OCI-LY7 (cell line): ENCODE data around the gene GNA12. TPM values are rescaled to one million over a fixed set of nuclear protein-coding genes. Genes with fewer than 3 reads are reported as not detected.

Experiments used
- BruUV-seq: library from RNA; stranded (reverse); fragments of 400-500 nt; replicated peaks from 2 replicates; lab custom pipeline; 2021; lab: Mats Ljungman, UMichigan
- CTCF ChIA-PET: fragments of 300-600 bp; sonication (Branson Sonifier 250); formaldehyde crosslinking; loops from one replicate; lab custom pipeline; 2022; ENCODE audit warnings: antibody characterized with exemption; ENCODE audit not compliant: unreplicated experiment; lab: Charles Lee
- POLR2A ChIA-PET: fragments of 300-600 bp; sonication (Branson Sonifier 250); formaldehyde crosslinking; loops from one replicate; lab custom pipeline; 2022; ENCODE audit warnings: antibody characterized with exemption; lab: Charles Lee
- DNase-seq: peaks from one replicate; pipeline ENCODE4 v3.0.0-alpha.2; 2015; ENCODE audit warnings: low spot score
- H2AFZ ChIP-seq: fragments of 200-600 bp; sonication (generic), shearing (Covaris generic); 2 replicates; pipeline ENCODE4 v1.6.1; 2014; ENCODE audit warnings: mild to moderate bottlenecking, antibody characterized with exemption, low read length, moderate library complexity
- H3K27ac ChIP-seq: fragments of 200-600 bp; sonication (generic); 2 replicates; pipeline ENCODE4 v1.5.1; 2014; ENCODE audit warnings: mixed run types, low read depth, mild to moderate bottlenecking, moderate library complexity, low read length, inconsistent platforms; ENCODE audit not compliant: poor library complexity, severe bottlenecking
- H3K36me3 ChIP-seq: fragments of 200-600 bp; sonication (generic); 2 replicates; pipeline ENCODE4 v1.6.1; 2014; ENCODE audit warnings: mild to moderate bottlenecking, antibody characterized with exemption, low read length, moderate library complexity, mixed read lengths; ENCODE audit not compliant: insufficient read depth
- H3K4me1 ChIP-seq: fragments of 200-600 bp; sonication (generic); 2 replicates; pipeline ENCODE4 v1.5.1; 2014; ENCODE audit warnings: mild to moderate bottlenecking, low read length; ENCODE audit not compliant: insufficient read depth, poor library complexity, severe bottlenecking
- H3K4me2 ChIP-seq: fragments of 200-600 bp; sonication (generic); 2 replicates; pipeline ENCODE4 v1.6.1; 2014; ENCODE audit warnings: mild to moderate bottlenecking, low read length
- H3K4me3 ChIP-seq: fragments of 200-600 bp; sonication (generic); 2 replicates; pipeline ENCODE4 v1.5.1; 2014; ENCODE audit warnings: mild to moderate bottlenecking, low read depth, low read length; ENCODE audit not compliant: poor library complexity, severe bottlenecking
- H3K79me2 ChIP-seq: fragments of 200-600 bp; sonication (generic); 2 replicates; pipeline ENCODE4 v1.6.1; 2016; ENCODE audit warnings: low read depth, mild to moderate bottlenecking, low read length, moderate library complexity, mixed read lengths; ENCODE audit not compliant: insufficient read depth
- H3K9me2 ChIP-seq: fragments of 200-600 bp; sonication (generic); 2 replicates; pipeline ENCODE4 v1.6.1; 2016; ENCODE audit warnings: mild to moderate bottlenecking, low read length, mixed read lengths; ENCODE audit not compliant: insufficient read depth
- H3K9me3 ChIP-seq: fragments of 200-600 bp; sonication (generic); 2 replicates; pipeline ENCODE4 v1.6.1; 2014; ENCODE audit warnings: mild to moderate bottlenecking, mixed run types, low read length, mixed read lengths
- H4K20me1 ChIP-seq: fragments of 200-600 bp; sonication (generic); 2 replicates; pipeline ENCODE4 v1.6.1; 2014; ENCODE audit warnings: mild to moderate bottlenecking, antibody characterized with exemption, low read length, moderate library complexity, mixed read lengths; ENCODE audit not compliant: insufficient read depth
- CTCF ChIP-seq: fragments of 200-600 bp; sonication (generic); conservative IDR thresholded peaks from 2 replicates; pipeline ENCODE4 v1.5.1; 2014; ENCODE audit warnings: mild to moderate bottlenecking, antibody characterized with exemption, low read length, moderate library complexity, mixed read lengths
- EZH2phosphoT487 ChIP-seq: fragments of 200-600 bp; sonication (generic); IDR thresholded peaks from 2 replicates; pipeline ENCODE4 v1.6.1; 2018; ENCODE audit warnings: low read depth, borderline replicate concordance, mild to moderate bottlenecking, mixed run types, antibody characterized with exemption, low read length, moderate library complexity, mixed read lengths
- intact Hi-C: fragments of 100-400 bp; cut with micrococcal nuclease; formaldehyde crosslinking; loops from one replicate; pipeline ENCODE4 v1.10.0; 2022; ENCODE audit not compliant: unreplicated experiment
- total RNA-seq, 2 experiments: library from RNA; depleted of rRNA in 1 of 2; stranded (reverse); fragments of >200 nt in 1 of 2; shearing (Covaris generic) in 1 of 2; gene quantifications; 2 replicates each; pipeline ENCODE4 v1.2.3, GENCODE V29; 2014 to 2022

Gene GNA12
- total RNA-seq, 2 experiments from 2014 or later = 10.3 to 35.9 TPM

- no peaks in the 10 kb centered on the region for H3K9me2 ChIP-seq
- no peak overlapping the region for H2AFZ ChIP-seq
- no peak overlapping the region for H3K27ac ChIP-seq
- H4K20me1 ChIP-seq = no peaks in the 10 kb centered on the region
- DNase-seq = no peak
- CTCF ChIA-PET = no interaction called here
- no peaks in the 10 kb centered on the region for H3K36me3 ChIP-seq
- no peaks in the 10 kb centered on the region for H3K9me3 ChIP-seq
- TF ChIP-seq EZH2phosphoT487 (no peak), CTCF (no peak)
- intact Hi-C loops = no loop called here
- no TSS peak for BruUV-seq
- H3K79me2 ChIP-seq = no peaks in the 10 kb centered on the region
- no peak overlapping the region for H3K4me3 ChIP-seq
- H3K4me1 ChIP-seq = peaks cover 18% of the 10 kb centered on the region
- H3K4me2 ChIP-seq = no peak overlapping the region
- POLR2A ChIA-PET = interaction anchor here (0.5 kb wide), 1 partner anchor 90 kb away, joined by 4 read pairs; no protein-coding TSS in a partner anchor
Observed at GRCh38 chr7:2705371-2706096, 138.6 kb downstream of the GNA12 start.

GRCh38 chr7:2702594-2702957, 141.5 kb downstream of the GNA12 start:
- intact Hi-C loops = no loop called here
- TF ChIP-seq CTCF (no peak), EZH2phosphoT487 (no peak)
- Histone ChIP-seq H3K9me3 (no peaks in the 10 kb centered on the region), H3K9me2 (no peaks in the 10 kb centered on the region), H3K79me2 (no peaks in the 10 kb centered on the region), H3K4me2 (no peak overlapping the region), H3K4me1 (peaks cover 14% of the 10 kb centered on the region), H3K4me3 (no peak overlapping the region), H3K27ac (no peak overlapping the region), H3K36me3 (no peaks in the 10 kb centered on the region), H2AFZ (no peak overlapping the region), H4K20me1 (no peaks in the 10 kb centered on the region)
- DNase-seq = no peak
- POLR2A ChIA-PET = interaction anchor here (1.6 to 5.6 kb wide), 2 partner anchors 8 to 11 kb away, joined by 3 to 36 read pairs; no protein-coding TSS in a partner anchor
- CTCF ChIA-PET = no interaction called here
- BruUV-seq = no TSS peak
